OCI-LY7 (cell line): ENCODE results near the gene RMND5B.

Experiments
- EZH2phosphoT487 ChIP-seq: fragments of 200-600 bp; sonication (generic); IDR thresholded peaks from 2 replicates; pipeline ENCODE4 v1.6.1; 2018; ENCODE audit warnings: low read depth, borderline replicate concordance, mild to moderate bottlenecking, mixed run types, antibody characterized with exemption, low read length, moderate library complexity, mixed read lengths
- TF ChIP-seq, protein P1 (sequence below): fragments of 200-600 bp; sonication (generic); conservative IDR thresholded peaks from 2 replicates; pipeline ENCODE4 v1.5.1; 2014; ENCODE audit warnings: mild to moderate bottlenecking, antibody characterized with exemption, low read length, moderate library complexity, mixed read lengths

DNA sequence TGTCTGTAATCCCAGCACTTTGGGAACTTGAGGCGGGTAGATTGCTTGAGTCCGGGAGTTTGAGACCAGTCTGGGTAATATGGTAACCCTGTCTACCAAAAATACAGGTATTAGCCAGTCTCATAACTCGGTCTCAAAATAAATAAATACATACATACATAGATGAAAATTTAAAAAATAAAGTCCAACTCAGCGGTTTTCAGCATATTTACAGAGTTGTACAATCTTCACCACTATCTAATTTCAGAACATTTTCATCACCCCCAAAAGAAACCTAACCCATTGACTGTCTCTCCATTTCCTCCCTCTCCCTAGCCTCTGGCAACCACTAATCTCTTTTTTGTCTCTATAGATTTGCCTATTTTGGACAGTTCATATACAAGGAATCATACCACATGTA, 10.7 kb downstream of the RMND5B start:
- TF ChIP-seq, protein P1, sequence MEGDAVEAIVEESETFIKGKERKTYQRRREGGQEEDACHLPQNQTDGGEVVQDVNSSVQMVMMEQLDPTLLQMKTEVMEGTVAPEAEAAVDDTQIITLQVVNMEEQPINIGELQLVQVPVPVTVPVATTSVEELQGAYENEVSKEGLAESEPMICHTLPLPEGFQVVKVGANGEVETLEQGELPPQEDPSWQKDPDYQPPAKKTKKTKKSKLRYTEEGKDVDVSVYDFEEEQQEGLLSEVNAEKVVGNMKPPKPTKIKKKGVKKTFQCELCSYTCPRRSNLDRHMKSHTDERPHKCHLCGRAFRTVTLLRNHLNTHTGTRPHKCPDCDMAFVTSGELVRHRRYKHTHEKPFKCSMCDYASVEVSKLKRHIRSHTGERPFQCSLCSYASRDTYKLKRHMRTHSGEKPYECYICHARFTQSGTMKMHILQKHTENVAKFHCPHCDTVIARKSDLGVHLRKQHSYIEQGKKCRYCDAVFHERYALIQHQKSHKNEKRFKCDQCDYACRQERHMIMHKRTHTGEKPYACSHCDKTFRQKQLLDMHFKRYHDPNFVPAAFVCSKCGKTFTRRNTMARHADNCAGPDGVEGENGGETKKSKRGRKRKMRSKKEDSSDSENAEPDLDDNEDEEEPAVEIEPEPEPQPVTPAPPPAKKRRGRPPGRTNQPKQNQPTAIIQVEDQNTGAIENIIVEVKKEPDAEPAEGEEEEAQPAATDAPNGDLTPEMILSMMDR = no peak
- TF ChIP-seq EZH2phosphoT487 = no peak
